CD4-positive, alpha-beta T cell treated with Interferon alpha-2 for 1 hour (primary cell): ENCODE results near the gene FRS3.

Experiments used
- DNase-seq, 2 donors: peaks; one replicate each; pipeline ENCODE4 v3.0.0-alpha.2; 2020 to 2022

FRS3 gene

GRCh38 chr6:41724586-41725501 lies 54.9 kb downstream of the FRS3 start:
- no peak for DNase-seq

DNA sequence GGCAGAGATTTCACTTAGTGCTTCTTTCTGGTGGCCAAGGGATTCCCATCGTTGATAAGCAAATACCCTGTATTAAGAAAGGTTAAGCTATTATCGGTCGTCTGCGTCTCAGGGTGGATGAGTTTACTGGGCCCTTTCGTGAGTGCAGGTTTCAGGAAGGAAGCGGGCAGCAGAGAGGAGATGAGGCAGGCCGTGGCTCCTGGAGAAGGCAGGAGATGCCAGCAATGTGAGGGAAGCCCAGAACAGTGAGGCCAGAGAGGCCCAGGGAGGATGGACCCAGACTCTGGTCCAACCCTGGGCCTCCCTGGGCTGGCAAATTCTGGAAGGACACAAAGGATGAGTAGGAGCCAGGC lies 55.5 kb downstream of the FRS3 start:
- DNase-seq = no peak

GRCh38 chr6:41723530-41724227 lies 56.0 kb downstream of the FRS3 start:
- peak in 1 of 2 donors; percentile 83 for DNase-seq

- no peak for DNase-seq
Measured at GRCh38 chr6:41722969-41723529, 56.7 kb downstream of the FRS3 start.

DNA sequence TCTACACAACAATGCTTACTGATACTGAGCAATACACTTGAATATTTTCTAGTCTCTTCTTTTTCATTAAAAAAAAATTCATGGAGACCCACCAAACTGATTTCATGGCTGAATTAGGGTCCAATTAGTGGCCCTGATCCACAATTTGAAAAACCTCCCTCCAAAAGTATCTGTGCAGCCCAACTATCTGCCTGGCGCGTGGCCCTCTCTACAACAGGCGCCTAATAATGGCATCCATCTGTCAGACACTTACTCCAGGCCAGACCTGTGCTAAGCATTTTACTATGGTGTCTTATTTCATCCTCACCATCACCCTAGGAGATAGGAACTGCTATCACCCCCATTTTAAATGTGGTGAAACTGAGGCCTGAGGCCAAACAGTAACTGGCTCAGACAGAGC lies 58.3 kb downstream of the FRS3 start:
- no peak for DNase-seq

DNA sequence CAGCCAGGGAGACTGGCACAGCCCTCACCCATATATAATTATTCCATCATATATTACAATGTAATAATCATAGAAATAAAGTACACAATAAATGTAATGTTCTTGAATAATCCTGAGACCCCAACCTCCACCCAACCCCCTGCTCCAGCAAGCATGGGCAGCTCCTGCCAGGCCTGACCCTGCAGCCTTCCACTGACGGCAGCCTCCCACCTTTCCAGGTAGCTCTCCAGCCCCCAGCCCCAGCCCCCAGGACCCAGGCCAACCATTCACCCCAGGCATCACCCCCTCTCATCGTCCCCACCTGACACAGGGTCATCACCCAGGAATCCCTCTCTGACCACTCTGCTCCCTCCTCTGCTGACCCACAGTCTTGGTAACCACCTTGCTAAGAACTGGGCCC lies 58.9 kb downstream of the FRS3 start:
- no peak for DNase-seq

DNA sequence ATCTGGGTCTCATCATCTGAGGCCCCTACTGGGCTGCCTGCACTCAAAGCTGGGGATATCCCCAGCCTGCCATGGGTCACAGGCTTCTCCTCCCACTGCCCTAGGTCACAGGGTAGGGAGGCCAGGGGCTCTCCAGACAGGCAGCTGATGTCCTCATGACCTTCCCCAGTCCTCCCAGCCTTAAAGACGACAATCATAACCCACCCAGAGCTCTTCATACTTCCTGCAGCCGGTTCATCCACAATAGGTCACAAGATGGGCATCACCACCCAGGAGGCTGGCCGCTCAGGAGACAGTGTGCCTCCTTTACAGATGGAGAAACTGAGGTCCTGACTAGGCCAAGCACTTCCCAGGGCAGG lies 59.5 kb downstream of the FRS3 start:
- DNase-seq = no peak
